NCI-H526 treated with DMSO at 0.1 percent for 48 hours (cell line): ENCODE measurements around the gene IFNAR1.
A peak's percentile ranks its signal among the peaks of the same experiment; 100 is the strongest.

Source experiments
- DNase-seq: peaks from one replicate; lab custom pipeline; 2025; lab: John Stamatoyannopoulos, UW

IFNAR1 gene

GRCh38 chr21:33324291-33325221, at the start of gene IFNAR1:
TSS of gene IFNAR1 (plus strand) at chr21:33324970. CDS start at chr21:33325056, 86 bp downstream.
- peak; percentile 96 for DNase-seq

- DNase-seq, result no peak
Measured at GRCh38 chr21:33278721-33279120, 46.0 kb upstream of the IFNAR1 start.

- DNase-seq, result no peak
Measured at GRCh38 chr21:33279330-33279820, 45.4 kb upstream of the IFNAR1 start.

GRCh38 chr21:33281096-33281652, 43.6 kb upstream of the IFNAR1 start:
- DNase-seq, result no peak

- DNase-seq, result no peak
Measured at GRCh38 chr21:33283203-33283602, 41.6 kb upstream of the IFNAR1 start.

GRCh38 chr21:33286076-33286475, 38.7 kb upstream of the IFNAR1 start:
- no peak for DNase-seq

GRCh38 chr21:33286600-33287456, 37.9 kb upstream of the IFNAR1 start:
- no peak for DNase-seq

GRCh38 chr21:33289199-33289819, 35.5 kb upstream of the IFNAR1 start:
- DNase-seq, result no peak

- no peak for DNase-seq
Measured at GRCh38 chr21:33290441-33290840, 34.3 kb upstream of the IFNAR1 start.

- no peak for DNase-seq
Measured at GRCh38 chr21:33291686-33292085, 33.1 kb upstream of the IFNAR1 start.

- no peak for DNase-seq
Measured at GRCh38 chr21:33292724-33293123, 32.0 kb upstream of the IFNAR1 start.

- DNase-seq, result no peak
Measured at GRCh38 chr21:33293136-33293535, 31.6 kb upstream of the IFNAR1 start.

GRCh38 chr21:33293811-33294216, 31.0 kb upstream of the IFNAR1 start:
- no peak for DNase-seq

GRCh38 chr21:33296156-33296555, 28.6 kb upstream of the IFNAR1 start:
- DNase-seq, result no peak

- DNase-seq, result no peak
Measured at GRCh38 chr21:33299181-33299752, 25.5 kb upstream of the IFNAR1 start.

GRCh38 chr21:33300701-33301631, 23.8 kb upstream of the IFNAR1 start:
- no peak for DNase-seq

- no peak for DNase-seq
Measured at GRCh38 chr21:33301632-33302002, 23.2 kb upstream of the IFNAR1 start.

- no peak for DNase-seq
Measured at GRCh38 chr21:33302055-33302454, 22.7 kb upstream of the IFNAR1 start.

- no peak for DNase-seq
Measured at GRCh38 chr21:33302796-33303195, 22.0 kb upstream of the IFNAR1 start.

- DNase-seq, result no peak
Measured at GRCh38 chr21:33305344-33305671, 19.5 kb upstream of the IFNAR1 start.

GRCh38 chr21:33305938-33306337, 18.8 kb upstream of the IFNAR1 start:
- no peak for DNase-seq
